ENCODE data around the gene ARMC6. TPM values are rescaled to one million over a fixed set of nuclear protein-coding genes. Genes with fewer than 3 reads are reported as not detected.

ARMC6 gene
- total and polyA plus RNA-seq, 2 experiments from 2014 or later = 40.9 to 112 TPM

DNA sequence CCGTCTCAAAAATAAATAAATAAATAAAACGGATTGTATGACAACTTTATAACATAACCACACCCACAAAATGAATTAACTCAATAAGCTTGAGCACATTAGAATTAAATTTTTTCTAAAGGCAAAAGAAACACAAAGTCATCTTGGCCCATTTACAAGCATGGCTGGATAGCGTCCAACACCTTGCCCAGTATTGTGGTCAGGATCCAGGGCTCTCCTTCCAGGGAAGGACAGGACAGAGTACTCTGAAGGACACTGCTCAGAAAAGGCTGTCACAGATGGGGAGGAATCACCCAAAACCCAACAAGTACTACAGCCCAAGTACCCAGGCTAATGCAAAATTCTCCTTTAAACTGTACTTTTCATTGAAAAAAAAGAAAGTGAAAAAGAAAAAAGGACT lies 27.2 kb upstream of the ARMC6 start:
- Histone ChIP-seq H3K9me2 (ENCODE audit: insufficient read depth) (no peaks in the 10 kb centered on the region), H3K27me3 (ENCODE audit: insufficient read depth) (no peaks in the 10 kb centered on the region), H3F3A (replicated peaks; ENCODE audit: low read depth) (peaks cover 4% of the 10 kb centered on the region; the same call in 1 of the 2 replicates), H2AFZ (no peak overlapping the region), H3K36me3 (ENCODE audit: insufficient read depth) (peaks cover 53% of the 10 kb centered on the region), H4K20me1 (replicated peaks; ENCODE audit: insufficient read depth) (no peaks in the 10 kb centered on the region; the same call in none of the 2 replicates), H3K4me2 (no peak overlapping the region), H3K4me1 (ENCODE audit: insufficient read depth) (no peaks in the 10 kb centered on the region), H3K27ac (ENCODE audit: low read depth) (no peak overlapping the region), H3K4me3 (no peak overlapping the region), H3K79me2 (replicated peaks; ENCODE audit: insufficient read depth) (no peaks in the 10 kb centered on the region)
- ATAC-seq (no peak), DNase-seq (ENCODE audit: low spot score) (no peak)
- Mint-ChIP-seq H3K27ac (no peak overlapping the region), H3K4me3 (no peak overlapping the region), H3K36me3 (ENCODE audit: low read depth) (peaks cover 82% of the 10 kb centered on the region), H3K9me3 (no peaks in the 10 kb centered on the region), H3K4me1 (no peaks in the 10 kb centered on the region), H3K27me3 (ENCODE audit: insufficient read depth, low read depth, poor library complexity) (peaks cover 12% of the 10 kb centered on the region)
- TF ChIP-seq, protein P1, sequence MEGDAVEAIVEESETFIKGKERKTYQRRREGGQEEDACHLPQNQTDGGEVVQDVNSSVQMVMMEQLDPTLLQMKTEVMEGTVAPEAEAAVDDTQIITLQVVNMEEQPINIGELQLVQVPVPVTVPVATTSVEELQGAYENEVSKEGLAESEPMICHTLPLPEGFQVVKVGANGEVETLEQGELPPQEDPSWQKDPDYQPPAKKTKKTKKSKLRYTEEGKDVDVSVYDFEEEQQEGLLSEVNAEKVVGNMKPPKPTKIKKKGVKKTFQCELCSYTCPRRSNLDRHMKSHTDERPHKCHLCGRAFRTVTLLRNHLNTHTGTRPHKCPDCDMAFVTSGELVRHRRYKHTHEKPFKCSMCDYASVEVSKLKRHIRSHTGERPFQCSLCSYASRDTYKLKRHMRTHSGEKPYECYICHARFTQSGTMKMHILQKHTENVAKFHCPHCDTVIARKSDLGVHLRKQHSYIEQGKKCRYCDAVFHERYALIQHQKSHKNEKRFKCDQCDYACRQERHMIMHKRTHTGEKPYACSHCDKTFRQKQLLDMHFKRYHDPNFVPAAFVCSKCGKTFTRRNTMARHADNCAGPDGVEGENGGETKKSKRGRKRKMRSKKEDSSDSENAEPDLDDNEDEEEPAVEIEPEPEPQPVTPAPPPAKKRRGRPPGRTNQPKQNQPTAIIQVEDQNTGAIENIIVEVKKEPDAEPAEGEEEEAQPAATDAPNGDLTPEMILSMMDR (conservative IDR thresholded peaks at IDR 0.05; ENCODE audit: low read depth in 2 of 2) = no peak
- TF ChIP-seq CREB1 (CRISPR knock-in tag; IDR thresholded peaks at IDR 0.05; ENCODE audit: low read depth) = no peak

DNA sequence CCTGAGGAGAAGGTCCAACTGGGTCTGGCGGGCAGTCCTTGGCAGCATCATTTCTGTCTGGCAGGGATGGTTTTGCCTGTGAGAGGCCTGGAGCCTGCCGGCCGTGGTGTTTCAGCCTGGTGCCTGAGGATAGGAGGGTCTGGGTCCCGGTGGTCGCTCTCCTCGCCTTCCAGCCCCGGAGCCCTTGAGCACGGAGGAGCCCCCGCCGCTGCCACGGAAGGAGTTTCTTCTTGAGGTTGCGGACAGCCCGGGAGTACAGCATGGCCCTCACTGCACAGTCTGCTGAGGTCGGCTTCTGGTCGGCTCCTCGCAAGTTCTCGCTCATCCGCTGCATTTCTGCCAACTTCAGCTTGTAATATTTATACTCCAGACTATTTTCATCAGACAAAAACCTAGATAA lies 23.5 kb upstream of the ARMC6 start:
- peaks cover 60% of the 10 kb centered on the region for H3K36me3 ChIP-seq (ENCODE audit: insufficient read depth)
- H3K4me3 ChIP-seq = no peak overlapping the region
- TF ChIP-seq ZNF331 (CRISPR knock-in tag; IDR thresholded peaks at IDR 0.05; ENCODE audit: low read depth) = no peak
- TF ChIP-seq NANOG (IDR thresholded peaks at IDR 0.05; ENCODE audit: borderline replicate concordance) = no peak
- no peak for TF ChIP-seq EZH2phosphoT487 (IDR thresholded peaks at IDR 0.05; ENCODE audit: unreplicated experiment)
- TF ChIP-seq, protein P2, sequence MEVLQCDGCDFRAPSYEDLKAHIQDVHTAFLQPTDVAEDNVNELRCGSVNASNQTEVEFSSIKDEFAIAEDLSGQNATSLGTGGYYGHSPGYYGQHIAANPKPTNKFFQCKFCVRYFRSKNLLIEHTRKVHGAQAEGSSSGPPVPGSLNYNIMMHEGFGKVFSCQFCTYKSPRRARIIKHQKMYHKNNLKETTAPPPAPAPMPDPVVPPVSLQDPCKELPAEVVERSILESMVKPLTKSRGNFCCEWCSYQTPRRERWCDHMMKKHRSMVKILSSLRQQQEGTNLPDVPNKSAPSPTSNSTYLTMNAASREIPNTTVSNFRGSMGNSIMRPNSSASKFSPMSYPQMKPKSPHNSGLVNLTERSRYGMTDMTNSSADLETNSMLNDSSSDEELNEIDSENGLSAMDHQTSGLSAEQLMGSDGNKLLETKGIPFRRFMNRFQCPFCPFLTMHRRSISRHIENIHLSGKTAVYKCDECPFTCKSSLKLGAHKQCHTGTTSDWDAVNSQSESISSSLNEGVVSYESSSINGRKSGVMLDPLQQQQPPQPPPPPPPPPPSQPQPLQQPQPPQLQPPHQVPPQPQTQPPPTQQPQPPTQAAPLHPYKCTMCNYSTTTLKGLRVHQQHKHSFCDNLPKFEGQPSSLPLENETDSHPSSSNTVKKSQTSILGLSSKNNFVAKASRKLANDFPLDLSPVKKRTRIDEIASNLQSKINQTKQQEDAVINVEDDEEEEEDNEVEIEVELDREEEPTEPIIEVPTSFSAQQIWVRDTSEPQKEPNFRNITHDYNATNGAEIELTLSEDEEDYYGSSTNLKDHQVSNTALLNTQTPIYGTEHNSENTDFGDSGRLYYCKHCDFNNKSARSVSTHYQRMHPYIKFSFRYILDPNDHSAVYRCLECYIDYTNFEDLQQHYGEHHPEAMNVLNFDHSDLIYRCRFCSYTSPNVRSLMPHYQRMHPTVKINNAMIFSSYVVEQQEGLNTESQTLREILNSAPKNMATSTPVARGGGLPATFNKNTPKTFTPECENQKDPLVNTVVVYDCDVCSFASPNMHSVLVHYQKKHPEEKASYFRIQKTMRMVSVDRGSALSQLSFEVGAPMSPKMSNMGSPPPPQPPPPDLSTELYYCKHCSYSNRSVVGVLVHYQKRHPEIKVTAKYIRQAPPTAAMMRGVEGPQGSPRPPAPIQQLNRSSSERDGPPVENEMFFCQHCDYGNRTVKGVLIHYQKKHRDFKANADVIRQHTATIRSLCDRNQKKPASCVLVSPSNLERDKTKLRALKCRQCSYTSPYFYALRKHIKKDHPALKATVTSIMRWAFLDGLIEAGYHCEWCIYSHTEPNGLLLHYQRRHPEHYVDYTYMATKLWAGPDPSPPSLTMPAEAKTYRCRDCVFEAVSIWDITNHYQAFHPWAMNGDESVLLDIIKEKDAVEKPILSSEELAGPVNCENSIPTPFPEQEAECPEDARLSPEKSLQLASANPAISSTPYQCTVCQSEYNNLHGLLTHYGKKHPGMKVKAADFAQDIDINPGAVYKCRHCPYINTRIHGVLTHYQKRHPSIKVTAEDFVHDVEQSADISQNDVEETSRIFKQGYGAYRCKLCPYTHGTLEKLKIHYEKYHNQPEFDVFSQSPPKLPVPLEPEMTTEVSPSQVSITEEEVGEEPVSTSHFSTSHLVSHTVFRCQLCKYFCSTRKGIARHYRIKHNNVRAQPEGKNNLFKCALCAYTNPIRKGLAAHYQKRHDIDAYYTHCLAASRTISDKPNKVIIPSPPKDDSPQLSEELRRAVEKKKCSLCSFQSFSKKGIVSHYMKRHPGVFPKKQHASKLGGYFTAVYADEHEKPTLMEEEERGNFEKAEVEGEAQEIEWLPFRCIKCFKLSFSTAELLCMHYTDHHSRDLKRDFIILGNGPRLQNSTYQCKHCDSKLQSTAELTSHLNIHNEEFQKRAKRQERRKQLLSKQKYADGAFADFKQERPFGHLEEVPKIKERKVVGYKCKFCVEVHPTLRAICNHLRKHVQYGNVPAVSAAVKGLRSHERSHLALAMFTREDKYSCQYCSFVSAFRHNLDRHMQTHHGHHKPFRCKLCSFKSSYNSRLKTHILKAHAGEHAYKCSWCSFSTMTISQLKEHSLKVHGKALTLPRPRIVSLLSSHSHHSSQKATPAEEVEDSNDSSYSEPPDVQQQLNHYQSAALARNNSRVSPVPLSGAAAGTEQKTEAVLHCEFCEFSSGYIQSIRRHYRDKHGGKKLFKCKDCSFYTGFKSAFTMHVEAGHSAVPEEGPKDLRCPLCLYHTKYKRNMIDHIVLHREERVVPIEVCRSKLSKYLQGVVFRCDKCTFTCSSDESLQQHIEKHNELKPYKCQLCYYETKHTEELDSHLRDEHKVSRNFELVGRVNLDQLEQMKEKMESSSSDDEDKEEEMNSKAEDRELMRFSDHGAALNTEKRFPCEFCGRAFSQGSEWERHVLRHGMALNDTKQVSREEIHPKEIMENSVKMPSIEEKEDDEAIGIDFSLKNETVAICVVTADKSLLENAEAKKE (CRISPR knock-in tag; IDR thresholded peaks at IDR 0.05) = no peak
- TF ChIP-seq JUNB (IDR thresholded peaks at IDR 0.05; ENCODE audit: unreplicated experiment) = no peak
- TF ChIP-seq, protein P1 (conservative IDR thresholded peaks at IDR 0.05; ENCODE audit: low read depth in 2 of 2) = no peak
- no peak for TF ChIP-seq ZNF114 (CRISPR knock-in tag; IDR thresholded peaks at IDR 0.05)
- TF ChIP-seq CREB1 (CRISPR knock-in tag; IDR thresholded peaks at IDR 0.05; ENCODE audit: low read depth) = no peak
- no peak for TF ChIP-seq STAT1 (IDR thresholded peaks at IDR 0.05; ENCODE audit: unreplicated experiment)
- TF ChIP-seq POLR2AphosphoS5 (IDR thresholded peaks at IDR 0.05; ENCODE audit: low read depth) = no peak
- H3K27ac Mint-ChIP-seq = no peak overlapping the region
- H3K9me2 ChIP-seq (ENCODE audit: insufficient read depth) = no peaks in the 10 kb centered on the region
- H3F3A ChIP-seq (replicated peaks; ENCODE audit: low read depth) = 0 out of 2 replicates have a peak, but pooled peaks cover 10% of the 10 kb centered on the region
- H3K27ac ChIP-seq (ENCODE audit: low read depth) = no peak overlapping the region
- H3K4me3 Mint-ChIP-seq = no peak overlapping the region
- H3K27me3 Mint-ChIP-seq (ENCODE audit: insufficient read depth, low read depth, poor library complexity) = peaks cover 2% of the 10 kb centered on the region
- no peak overlapping the region for H2AFZ ChIP-seq
- H3K4me1 ChIP-seq (ENCODE audit: insufficient read depth) = no peaks in the 10 kb centered on the region
- DNase-seq (ENCODE audit: low spot score) (no peak), ATAC-seq (no peak)
- no peaks in the 10 kb centered on the region for H3K4me1 Mint-ChIP-seq
- peaks cover 12% of the 10 kb centered on the region; the same call in 1 of the 2 replicates for H3K79me2 ChIP-seq (replicated peaks; ENCODE audit: insufficient read depth)
- no peak overlapping the region for H3K4me2 ChIP-seq
- peaks cover 20% of the 10 kb centered on the region for H4K20me1 ChIP-seq (replicated peaks; ENCODE audit: insufficient read depth)
- no peaks in the 10 kb centered on the region for H3K27me3 ChIP-seq (ENCODE audit: insufficient read depth)
- H3K36me3 Mint-ChIP-seq (ENCODE audit: low read depth) = peaks cover 75% of the 10 kb centered on the region
- H3K9me3 Mint-ChIP-seq = no peaks in the 10 kb centered on the region
